ENCODE data around the gene ARHGEF16.

The ARHGEF16 gene

GRCh38 chr1:3502641-3503524 is 48.4 kb downstream of the ARHGEF16 start:
- DNase-seq (ENCODE audit: low spot score): no peak

GRCh38 chr1:3503525-3503886 is 49.0 kb downstream of the ARHGEF16 start:
- no peak for DNase-seq (ENCODE audit: low spot score)

GRCh38 chr1:3504151-3504821 is 49.8 kb downstream of the ARHGEF16 start:
- DNase-seq (ENCODE audit: low spot score): peak; percentile 22

- no peak for DNase-seq (ENCODE audit: low spot score)
These were observed 50.3 kb downstream of the ARHGEF16 start for GRCh38 chr1:3504822-3505153.

- no peak for DNase-seq (ENCODE audit: low spot score)
These were observed 50.7 kb downstream of the ARHGEF16 start for GRCh38 chr1:3505161-3505560.

- no peak for DNase-seq (ENCODE audit: low spot score)
These were observed 51.6 kb downstream of the ARHGEF16 start for GRCh38 chr1:3506041-3506440.

- DNase-seq (ENCODE audit: low spot score): no peak
These were observed 52.5 kb downstream of the ARHGEF16 start for GRCh38 chr1:3506943-3507342.

- DNase-seq (ENCODE audit: low spot score): no peak
These were observed 53.3 kb downstream of the ARHGEF16 start for GRCh38 chr1:3507636-3508275.

GRCh38 chr1:3508757-3509415 is 54.4 kb downstream of the ARHGEF16 start:
- DNase-seq (ENCODE audit: low spot score): no peak

- DNase-seq (ENCODE audit: low spot score): no peak
These were observed 55.3 kb downstream of the ARHGEF16 start for GRCh38 chr1:3509721-3510120.

- DNase-seq (ENCODE audit: low spot score): peak; percentile 6
These were observed 55.9 kb downstream of the ARHGEF16 start for GRCh38 chr1:3510136-3510955.

- no peak for DNase-seq (ENCODE audit: low spot score)
These were observed 56.4 kb downstream of the ARHGEF16 start for GRCh38 chr1:3510956-3511250.

- no peak for DNase-seq (ENCODE audit: low spot score)
These were observed 56.8 kb downstream of the ARHGEF16 start for GRCh38 chr1:3511306-3511705.

- no peak for DNase-seq (ENCODE audit: low spot score)
These were observed 57.4 kb downstream of the ARHGEF16 start for GRCh38 chr1:3511856-3512255.

GRCh38 chr1:3514404-3514803 is 59.9 kb downstream of the ARHGEF16 start:
- DNase-seq (ENCODE audit: low spot score): no peak

GRCh38 chr1:3515272-3515671 is 60.8 kb downstream of the ARHGEF16 start:
- no peak for DNase-seq (ENCODE audit: low spot score)

GRCh38 chr1:3515774-3516480 is 61.5 kb downstream of the ARHGEF16 start:
- no peak for DNase-seq (ENCODE audit: low spot score)

GRCh38 chr1:3516481-3516869 is 62.0 kb downstream of the ARHGEF16 start:
- DNase-seq (ENCODE audit: low spot score): no peak

GRCh38 chr1:3516911-3517675 is 62.6 kb downstream of the ARHGEF16 start:
- no peak for DNase-seq (ENCODE audit: low spot score)

GRCh38 chr1:3518256-3518655 is 63.8 kb downstream of the ARHGEF16 start:
- no peak for DNase-seq (ENCODE audit: low spot score)

- no peak for DNase-seq (ENCODE audit: low spot score)
These were observed 64.3 kb downstream of the ARHGEF16 start for GRCh38 chr1:3518756-3519155.

Data from putamen (tissue), 1 donor.